ENCODE results near the gene GINS2.

The GINS2 gene

DNA sequence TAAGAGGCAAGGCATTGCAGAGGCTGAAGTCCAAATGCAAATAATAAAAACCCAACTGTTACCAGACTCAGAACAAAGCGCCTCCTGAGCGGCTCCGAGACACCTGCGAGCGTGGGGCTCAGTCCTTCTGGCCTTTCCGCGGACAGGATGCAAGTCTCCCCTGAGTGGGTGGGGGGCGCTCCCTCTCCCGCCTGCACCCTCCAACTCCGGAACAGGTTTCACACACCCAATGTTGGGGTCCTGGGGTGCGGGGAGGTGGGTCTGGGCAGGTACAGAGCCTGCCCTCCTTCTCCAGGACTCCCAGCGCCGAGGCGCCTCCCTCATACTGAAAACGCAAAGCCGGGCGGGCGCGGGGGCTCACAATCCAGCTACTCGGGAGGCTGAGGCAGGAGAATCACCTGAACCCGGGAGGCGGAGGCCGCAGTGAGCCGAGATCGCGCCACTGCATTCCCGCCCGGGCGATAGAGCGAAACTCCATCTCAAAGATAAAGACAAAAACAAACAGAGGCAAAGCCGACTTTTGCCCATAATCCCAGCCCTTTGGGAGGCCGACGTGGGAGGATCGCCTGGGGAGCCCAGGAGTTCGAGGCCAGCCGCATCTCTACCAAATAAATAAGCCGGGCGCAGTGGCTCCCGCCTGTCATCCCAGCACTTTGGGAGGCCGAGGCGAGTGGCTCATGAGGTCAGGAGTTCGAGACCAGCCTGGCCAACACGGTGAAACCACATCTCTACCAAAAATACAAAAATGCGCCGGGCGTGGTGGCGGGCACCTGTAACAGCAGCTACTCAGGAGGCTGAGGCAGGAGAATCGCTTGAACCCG lies 893 bp downstream of the GINS2 start:
- no peak for DNase-seq

DNA sequence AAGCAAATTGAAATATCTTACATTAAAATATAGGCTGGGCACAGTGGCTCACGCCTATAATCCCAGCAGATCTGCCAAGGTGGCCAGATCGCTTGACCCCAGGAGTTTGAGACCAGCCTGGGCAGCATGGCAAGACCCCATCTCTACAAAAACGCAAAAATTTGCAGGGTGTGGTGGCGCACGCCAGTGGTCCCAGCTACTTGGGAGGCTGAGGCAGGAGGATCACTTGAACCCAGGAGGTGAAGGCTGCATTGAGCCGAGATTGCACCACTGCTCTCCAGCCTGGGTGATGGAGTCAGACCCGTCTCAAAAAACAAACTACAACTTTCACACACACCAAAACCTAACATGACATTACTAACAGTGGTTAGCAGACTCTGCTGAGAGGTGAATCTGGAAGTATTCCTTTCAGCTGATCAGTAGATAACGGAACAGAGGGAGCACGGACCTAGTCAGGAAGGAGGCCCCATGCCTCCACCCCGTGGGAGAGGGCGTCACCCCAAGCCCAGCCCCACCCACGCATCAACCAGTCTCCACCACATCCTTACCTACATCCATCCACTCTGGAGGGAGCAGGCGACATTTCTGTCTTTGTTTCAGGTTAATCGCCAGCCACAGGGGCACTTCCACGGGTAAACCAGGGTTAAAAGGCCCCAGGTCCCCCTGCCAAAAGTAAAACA lies 1.7 kb downstream of the GINS2 start:
- no peak for DNase-seq

GRCh38 chr16:85685251-85685650 lies 3.5 kb downstream of the GINS2 start:
- DNase-seq, result no peak

- DNase-seq, result no peak
Measured at GRCh38 chr16:85683363-85683762, 5.4 kb downstream of the GINS2 start.

DNA sequence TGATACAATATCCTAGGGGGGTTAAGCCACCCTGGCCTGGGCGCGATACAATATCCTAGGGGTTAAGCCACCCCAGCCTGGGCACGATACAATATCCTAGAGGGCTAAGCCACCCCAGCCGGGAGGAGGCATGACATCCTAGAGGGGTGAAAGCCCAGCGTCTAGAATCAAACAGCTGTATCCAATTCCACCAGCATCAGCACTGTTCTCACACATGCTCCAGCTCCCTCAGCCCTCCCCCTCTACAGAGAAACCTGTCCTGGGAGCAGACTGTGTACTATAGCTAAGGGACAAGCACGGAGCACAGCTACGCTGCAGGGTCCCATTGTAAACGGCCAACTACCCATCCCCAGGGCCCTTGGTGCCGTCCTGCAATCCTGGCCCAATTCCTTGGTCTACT lies 6.2 kb downstream of the GINS2 start:
- no peak for DNase-seq

- no peak for DNase-seq
Measured at GRCh38 chr16:85681255-85681654, 7.5 kb downstream of the GINS2 start.

- DNase-seq, result no peak
Measured at GRCh38 chr16:85680352-85680944, 8.3 kb downstream of the GINS2 start.

DNA sequence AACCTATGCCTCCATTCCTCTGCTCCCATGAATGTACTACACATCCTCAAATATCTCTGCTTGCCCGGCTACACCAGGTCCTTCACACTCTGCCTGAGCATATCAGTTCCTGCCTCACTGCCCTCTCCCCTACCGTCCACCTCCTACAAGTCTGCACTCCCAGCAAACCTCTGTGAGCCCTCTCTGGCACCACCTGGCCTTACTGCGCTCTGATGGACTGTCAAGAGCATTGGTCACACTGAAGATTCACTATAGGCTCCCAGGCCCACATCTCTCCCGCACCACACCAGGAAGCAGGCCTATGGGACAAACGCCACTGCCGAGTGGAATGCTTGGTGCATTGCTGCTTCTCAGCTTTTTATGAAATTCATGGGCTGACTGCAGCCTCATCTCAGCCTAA lies 8.9 kb downstream of the GINS2 start:
- no peak for DNase-seq

DNA sequence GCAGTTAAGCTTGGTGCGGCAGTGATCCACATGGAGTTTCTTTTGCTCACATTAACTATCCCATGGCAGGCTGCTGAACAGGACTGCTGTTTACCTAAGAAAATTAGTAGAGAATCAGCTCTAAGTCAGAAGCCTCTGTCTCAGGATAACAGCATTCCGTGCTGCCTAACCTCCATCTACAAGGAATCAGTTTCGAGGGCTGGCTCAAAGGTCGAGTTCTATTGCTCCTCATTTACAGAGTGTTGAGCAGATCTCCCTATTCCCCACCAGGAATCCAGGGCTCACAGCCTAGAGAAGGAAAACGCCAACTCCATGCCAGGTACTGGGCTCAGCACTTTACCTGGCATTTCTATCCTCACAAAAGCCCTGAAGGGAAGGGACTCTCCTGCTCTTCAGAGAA lies 9.9 kb downstream of the GINS2 start:
- DNase-seq, result no peak

DNA sequence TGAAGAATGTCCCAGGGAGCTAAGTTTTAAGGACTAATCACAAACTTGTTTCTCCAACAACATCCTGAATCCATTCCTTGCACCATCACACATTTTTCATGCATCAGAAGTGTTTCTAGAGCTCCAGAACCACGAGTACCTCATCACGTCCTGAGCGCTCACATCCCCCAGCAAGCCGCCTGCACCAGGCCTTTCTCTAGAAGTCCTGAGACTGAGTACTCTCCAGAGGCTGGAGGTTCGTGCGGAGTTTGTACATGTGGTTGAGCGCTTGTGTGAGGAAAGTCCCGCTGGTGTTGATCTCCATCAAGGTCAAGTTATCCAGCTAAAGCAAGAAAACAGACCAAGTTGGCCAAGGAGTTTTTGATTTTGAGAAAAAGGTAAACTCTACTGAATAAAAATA lies 10.7 kb downstream of the GINS2 start:
- no peak for DNase-seq

GRCh38 chr16:85677383-85677967 lies 11.3 kb downstream of the GINS2 start:
- no peak for DNase-seq

DNA sequence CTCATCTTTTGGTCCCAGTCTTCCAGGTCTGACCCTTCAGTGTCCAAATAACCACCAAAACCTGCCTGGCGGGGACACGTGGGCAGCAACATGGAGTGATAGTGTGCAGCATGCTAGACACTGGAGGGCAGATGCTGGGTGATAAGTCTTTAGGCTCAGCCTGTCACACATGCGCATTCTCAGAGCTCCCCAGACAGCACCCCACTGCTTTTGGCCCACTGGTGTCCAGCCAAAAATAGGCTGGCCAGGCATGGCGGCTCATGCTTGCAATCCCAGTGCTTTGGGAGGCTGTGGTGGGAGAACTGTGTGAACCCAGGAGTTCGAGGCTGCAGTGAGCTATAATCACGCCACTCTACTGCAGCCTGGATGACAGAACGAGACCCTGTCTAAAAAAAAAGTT lies 12.3 kb downstream of the GINS2 start:
- DNase-seq, result no peak

DNA sequence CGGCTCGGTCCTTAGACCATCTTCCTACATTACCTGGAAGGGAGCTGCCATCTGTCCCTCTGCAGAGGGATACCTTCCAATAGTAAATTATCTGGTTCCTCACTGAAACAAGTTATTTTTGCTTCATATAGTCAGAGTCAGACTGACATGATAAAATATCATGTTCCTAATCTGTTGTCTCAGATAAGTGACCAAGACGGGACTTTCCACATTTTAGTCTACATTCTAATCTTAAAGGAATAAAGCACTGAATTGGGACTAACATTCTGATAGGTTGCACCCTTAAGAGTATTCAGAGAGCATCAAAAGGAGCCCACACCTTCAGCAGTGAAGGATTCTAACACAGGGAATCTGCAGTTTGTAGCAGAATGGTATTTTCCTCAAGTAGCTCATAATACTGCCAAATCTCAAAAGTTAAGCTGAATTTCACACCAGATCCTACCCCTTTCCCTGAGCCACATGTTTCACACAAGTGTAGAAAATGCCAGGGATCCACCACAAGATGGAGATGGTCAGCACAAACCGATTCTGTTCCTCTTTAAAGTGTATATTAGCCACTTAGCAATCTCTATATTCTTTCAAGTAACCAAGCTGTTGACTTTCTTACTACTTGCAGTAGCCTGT lies 13.4 kb downstream of the GINS2 start:
- DNase-seq, result no peak

GRCh38 chr16:85674828-85675227 lies 13.9 kb downstream of the GINS2 start:
- no peak for DNase-seq

- no peak for DNase-seq
Measured at GRCh38 chr16:85674418-85674755, 14.4 kb downstream of the GINS2 start.

DNA sequence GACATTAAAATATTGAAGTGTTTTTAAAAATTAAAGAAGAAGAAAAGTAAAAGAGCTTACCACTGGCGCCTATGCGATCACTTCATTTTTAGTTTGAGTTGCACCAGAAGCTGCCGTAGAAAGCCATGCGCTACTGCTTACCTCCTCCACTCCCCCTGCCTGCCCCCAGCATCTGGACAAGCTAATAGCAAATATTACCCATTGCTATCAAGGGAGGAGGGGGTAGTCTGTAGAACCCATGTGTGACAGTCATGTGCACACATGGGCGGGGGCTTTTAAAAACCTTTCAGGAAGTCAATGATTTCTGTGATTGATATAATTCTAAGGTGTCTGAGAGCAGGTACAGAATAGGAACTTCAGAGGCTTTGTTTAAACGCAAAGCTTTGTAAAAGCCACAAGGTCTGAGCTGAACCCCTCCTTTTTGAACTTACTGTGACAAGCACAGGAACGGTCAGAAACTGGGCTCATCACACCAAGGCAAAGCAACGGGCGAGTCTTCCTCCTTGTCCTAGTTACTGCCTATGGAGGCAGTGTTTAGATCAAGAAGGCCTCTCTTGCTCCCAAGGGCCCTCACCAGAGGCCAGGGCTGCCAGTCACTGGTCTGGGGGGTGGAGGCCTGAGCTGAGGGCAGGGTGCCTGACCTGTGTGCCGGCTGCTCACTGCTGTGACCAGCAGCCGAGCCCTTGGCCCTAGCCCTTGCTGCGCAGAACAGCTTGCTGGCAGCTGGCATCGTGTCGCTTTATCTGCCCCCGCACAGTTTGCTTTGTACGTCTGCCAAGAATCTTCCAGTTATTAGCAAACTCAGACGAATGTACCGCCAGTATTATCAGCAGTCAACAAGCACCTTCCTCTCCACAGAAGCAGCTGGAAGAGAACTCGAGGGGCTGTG lies 15.0 kb downstream of the GINS2 start:
- no peak for DNase-seq

- no peak for DNase-seq
Measured at GRCh38 chr16:85670840-85671239, 17.9 kb downstream of the GINS2 start.

DNA sequence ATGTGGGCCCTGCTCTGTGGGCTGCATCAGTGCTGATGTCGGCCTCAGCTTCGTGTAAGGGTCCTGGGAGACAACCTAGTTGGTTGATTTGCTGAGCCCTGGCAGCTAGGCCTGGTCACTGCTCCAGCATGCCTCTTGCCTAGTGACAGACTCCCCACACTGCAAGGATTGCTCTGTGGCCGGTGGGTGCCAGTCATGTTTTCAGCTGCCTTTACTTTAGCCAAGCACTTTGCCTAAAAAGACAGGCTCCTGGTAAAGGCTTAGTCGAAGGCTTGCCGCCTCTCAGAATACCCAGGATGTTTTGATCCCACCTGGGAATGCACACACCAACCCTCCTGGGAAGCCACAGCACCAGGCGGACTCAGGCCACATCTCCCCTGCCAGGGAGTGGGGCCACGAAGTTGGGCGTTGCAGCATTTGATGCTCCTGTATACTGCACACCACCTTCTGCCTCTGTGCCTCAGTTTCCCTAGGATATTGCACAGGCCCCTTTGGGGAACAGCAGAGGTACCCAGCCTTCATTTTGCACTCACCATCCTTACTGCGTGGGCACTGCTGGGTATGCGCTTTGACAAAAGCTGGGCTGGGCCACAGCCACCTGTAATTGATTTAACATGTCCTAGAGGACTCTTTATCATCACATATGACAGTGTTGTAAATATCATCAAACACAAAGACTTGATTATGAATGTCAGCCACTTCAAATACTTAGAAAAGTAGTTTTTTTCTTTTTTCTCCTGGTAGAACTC lies 19.9 kb downstream of the GINS2 start:
- no peak for DNase-seq

DNA sequence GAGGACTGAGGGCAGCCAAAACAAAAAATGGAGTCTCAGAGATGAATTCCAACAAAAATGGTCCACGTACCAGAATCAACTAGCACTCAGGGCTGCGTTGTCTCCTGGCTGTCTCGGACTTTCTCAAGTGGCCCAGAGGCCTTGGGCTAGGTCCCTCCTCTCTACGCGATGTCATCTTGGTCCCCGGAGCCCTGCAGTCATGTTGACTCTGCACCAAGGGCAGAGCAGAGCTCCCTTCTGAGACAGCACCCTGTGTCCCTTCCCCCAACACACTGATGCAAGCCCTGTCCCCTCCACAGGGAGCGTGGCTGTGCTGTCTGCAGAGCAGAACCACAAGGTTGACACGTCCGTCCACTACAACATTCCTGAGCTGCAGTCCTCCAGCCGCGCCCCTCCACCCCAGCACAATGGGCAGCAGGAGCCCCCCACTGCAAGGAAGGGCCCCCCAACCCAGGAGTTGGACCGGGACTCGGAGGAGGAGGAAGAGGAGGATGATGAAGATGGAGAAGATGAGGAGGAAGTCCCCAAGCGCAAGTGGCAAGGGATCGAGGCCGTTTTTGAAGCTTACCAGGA lies 20.8 kb downstream of the GINS2 start:
- DNase-seq, result no peak

GRCh38 chr16:85667261-85667660 lies 21.5 kb downstream of the GINS2 start:
- no peak for DNase-seq

- no peak for DNase-seq
Measured at GRCh38 chr16:85665929-85666328, 22.8 kb downstream of the GINS2 start.
